ENCODE results near the gene GSTM1. TPM values are rescaled to one million over a fixed set of nuclear protein-coding genes. Genes with fewer than 3 reads are reported as not detected.

Gene GSTM1
- total and polyA plus RNA-seq, 2 of the 8 experiments (the other 6 are each of a cell fraction or from before 2014, with no cell fraction given): 16.7 to 42.5 TPM

DNA sequence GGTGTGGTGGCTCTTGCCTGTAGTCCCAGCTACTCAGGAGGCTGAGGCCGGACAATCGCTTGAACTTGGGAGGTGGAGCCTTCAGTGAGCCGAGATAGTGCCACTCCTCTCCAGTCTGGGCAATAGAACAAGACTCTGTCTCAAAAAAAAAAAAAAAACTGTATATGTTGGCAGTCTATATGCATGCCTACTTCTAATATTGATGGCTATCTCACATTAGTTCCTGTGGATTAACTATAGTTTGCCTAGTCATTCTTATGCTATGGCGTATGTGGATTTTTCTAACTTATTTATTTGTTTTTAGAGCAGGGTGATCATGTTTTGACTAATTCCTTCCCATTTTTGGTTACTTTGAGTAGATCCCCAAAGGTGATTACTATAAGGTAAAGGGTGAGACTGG is 9.4 kb downstream of the GSTM1 start:
- H4K91ac ChIP-seq (replicated peaks; ENCODE audit: insufficient read length, low read length): no peak overlapping the region
- H2BK15ac ChIP-seq (ENCODE audit: low read length): no peak overlapping the region
- no peaks in the 10 kb centered on the region for H3K9me3 ChIP-seq (ENCODE audit: insufficient read depth in 2 of 2, low read depth in 1 of 2, low read length in 1 of 2)
- H3K23me2 ChIP-seq (ENCODE audit: low read depth, low read length): no peaks in the 10 kb centered on the region
- no peaks in the 10 kb centered on the region for H4K20me1 ChIP-seq (replicated peaks in 1 of 2; ENCODE audit: control insufficient read depth in 1 of 2, insufficient read depth in 2 of 2, low read length in 2 of 2)
- no peak overlapping the region for H4K5ac ChIP-seq (ENCODE audit: insufficient read length, low read depth, low read length)
- H2BK12ac ChIP-seq (ENCODE audit: low read depth, low read length): no peak overlapping the region
- H3K4me3 ChIP-seq (ENCODE audit: extremely low read depth in 1 of 4, insufficient read depth in 2 of 4, low read depth in 3 of 4, low read length in 4 of 4): no peak overlapping the region
- H3K23ac ChIP-seq (ENCODE audit: insufficient read length): no peak overlapping the region
- H3K27ac ChIP-seq (ENCODE audit: low read depth, low read length): no peak overlapping the region
- no peaks in the 10 kb centered on the region for H3K27me3 ChIP-seq (replicated peaks in 1 of 4; ENCODE audit: control insufficient read depth in 3 of 4, extremely low read depth in 1 of 4, insufficient read depth in 3 of 4, low read length in 3 of 4)
- H3K14ac ChIP-seq (ENCODE audit: insufficient read length): no peak overlapping the region
- no peak for FAIRE-seq
- no peak overlapping the region for H2BK5ac ChIP-seq (ENCODE audit: low read depth, low read length)
- H2AFZ ChIP-seq (ENCODE audit: low read length): no peak overlapping the region
- H3K79me2 ChIP-seq (ENCODE audit: control insufficient read depth in 1 of 2, insufficient read depth in 2 of 2, low read length in 2 of 2): no peaks in the 10 kb centered on the region
- no peak overlapping the region for H2BK20ac ChIP-seq (ENCODE audit: low read length)
- POLR2A ChIA-PET (ENCODE audit: partially characterized antibody): no interaction called here
- 87% methylated on average over 4 of the region's 4 CpGs; no CpG with 5 or more reads in 1 of the 2 experiments for WGBS, 2 experiments (ENCODE audit: extremely low coverage in 1 of 2, insufficient coverage in 1 of 2, insufficient read length in 1 of 2, insufficient replicate concordance in 2 of 2, low coverage in 1 of 2, low lambda C conversion rate in 2 of 2, missing lambda C conversion rate in 1 of 2)
- DNase-seq (ENCODE audit: low read depth in 1 of 2, low spot score in 2 of 2): no peak
- H2BK120ac ChIP-seq (replicated peaks; ENCODE audit: low read depth, low read length): no peak overlapping the region
- H4K8ac ChIP-seq (ENCODE audit: extremely low read depth, insufficient read depth, low read length): no peak overlapping the region
- H3K18ac ChIP-seq (ENCODE audit: extremely low read depth, low read length): no peak overlapping the region
- H3K79me1 ChIP-seq (ENCODE audit: low read depth, low read length): no peaks in the 10 kb centered on the region
- H2AK5ac ChIP-seq (ENCODE audit: low read depth, low read length): no peak overlapping the region
- CTCF ChIA-PET (ENCODE audit: partially characterized antibody): no interaction called here
- H3K36me3 ChIP-seq (ENCODE audit: control insufficient read depth in 2 of 4, insufficient read depth in 4 of 4, low read length in 3 of 4): no peaks in the 10 kb centered on the region
- H3K56ac ChIP-seq (replicated peaks; ENCODE audit: insufficient read length, low read depth, low read length): no peak overlapping the region
- no peak overlapping the region for H3K4ac ChIP-seq (replicated peaks; ENCODE audit: insufficient read length, low read depth, low read length)
- H3K9ac ChIP-seq (replicated peaks in 1 of 4; ENCODE audit: extremely low read depth in 1 of 4, low read depth in 3 of 4, low read length in 3 of 4): no peak overlapping the region
- no peak overlapping the region for H3K4me2 ChIP-seq (ENCODE audit: insufficient read depth in 1 of 2, low read depth in 2 of 2, low read length in 2 of 2)
- H3K4me1 ChIP-seq (replicated peaks in 1 of 4; ENCODE audit: control insufficient read depth in 3 of 4, insufficient read depth in 4 of 4, low read length in 3 of 4): no peaks in the 10 kb centered on the region
- TF ChIP-seq SUZ12 (IDR thresholded peaks at IDR 0.05; ENCODE audit: low read length) (no peak), NRF1 (IDR thresholded peaks at IDR 0.05; ENCODE audit: low read depth, low read length) (no peak), BACH1 (IDR thresholded peaks at IDR 0.05; ENCODE audit: low read length) (no peak), RNF2 (IDR thresholded peaks at IDR 0.05; ENCODE audit: borderline replicate concordance, low read depth, low read length, missing control alignments, poor library complexity, severe bottlenecking) (no peak), POU5F1 (IDR thresholded peaks at IDR 0.05; ENCODE audit: low read depth, low read length) (no peak), POLR2A (IDR thresholded peaks at IDR 0.05; ENCODE audit: control extremely low read depth in 1 of 2, low read depth in 2 of 2, low read length in 2 of 2) (no peak), RAD21 (IDR thresholded peaks at IDR 0.05 in 1 of 2, conservative IDR thresholded peaks at IDR 0.05 in 1 of 2; ENCODE audit: low read depth in 2 of 2, low read length in 2 of 2) (no peak)
- TF ChIP-seq, protein P1, sequence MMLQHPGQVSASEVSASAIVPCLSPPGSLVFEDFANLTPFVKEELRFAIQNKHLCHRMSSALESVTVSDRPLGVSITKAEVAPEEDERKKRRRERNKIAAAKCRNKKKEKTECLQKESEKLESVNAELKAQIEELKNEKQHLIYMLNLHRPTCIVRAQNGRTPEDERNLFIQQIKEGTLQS (IDR thresholded peaks at IDR 0.05; ENCODE audit: insufficient read depth, low read depth, low read length): no peak
